NCI-H774 (cell line): ENCODE data around the gene SCN10A.

Experiments
- DNase-seq: peaks from one replicate; lab custom pipeline; 2025; lab: John Stamatoyannopoulos, UW

The SCN10A gene

GRCh38 chr3:38773528-38773927, 42.5 kb downstream of the SCN10A start:
- no peak for DNase-seq

- no peak for DNase-seq
Observed at GRCh38 chr3:38763569-38763968, 52.4 kb downstream of the SCN10A start.

GRCh38 chr3:38758557-38758956, 57.5 kb downstream of the SCN10A start:
- DNase-seq = no peak

- no peak for DNase-seq
Observed at GRCh38 chr3:38757721-38758120, 58.3 kb downstream of the SCN10A start.

- DNase-seq = no peak
Observed at GRCh38 chr3:38756892-38757291, 59.1 kb downstream of the SCN10A start.

- no peak for DNase-seq
Observed at GRCh38 chr3:38755130-38755529, 60.9 kb downstream of the SCN10A start.

- DNase-seq = no peak
Observed at GRCh38 chr3:38746641-38747040, 69.4 kb downstream of the SCN10A start.

- DNase-seq = no peak
Observed at GRCh38 chr3:38743043-38743442, 73.0 kb downstream of the SCN10A start.

- no peak for DNase-seq
Observed at GRCh38 chr3:38742550-38742949, 73.5 kb downstream of the SCN10A start.

GRCh38 chr3:38740537-38740936, 75.5 kb downstream of the SCN10A start:
- no peak for DNase-seq

- DNase-seq = no peak
Observed at GRCh38 chr3:38739931-38740330, 76.1 kb downstream of the SCN10A start.

GRCh38 chr3:38739396-38739689, 76.7 kb downstream of the SCN10A start:
- no peak for DNase-seq

- DNase-seq = peak; percentile 28
Observed at GRCh38 chr3:38738630-38739395, 77.2 kb downstream of the SCN10A start.

- no peak for DNase-seq
Observed at GRCh38 chr3:38731522-38731921, 84.5 kb downstream of the SCN10A start.

GRCh38 chr3:38730281-38730680, 85.7 kb downstream of the SCN10A start:
- DNase-seq = no peak

GRCh38 chr3:38728008-38728407, 88.0 kb downstream of the SCN10A start:
- no peak for DNase-seq

GRCh38 chr3:38726751-38727150, 89.3 kb downstream of the SCN10A start:
- DNase-seq = no peak

GRCh38 chr3:38725726-38726419, 90.1 kb downstream of the SCN10A start:
- DNase-seq = peak; percentile 6

- DNase-seq = no peak
Observed at GRCh38 chr3:38724392-38724736, 91.7 kb downstream of the SCN10A start.

GRCh38 chr3:38723569-38724391, 92.2 kb downstream of the SCN10A start:
- no peak for DNase-seq

GRCh38 chr3:38722781-38723568, 93.0 kb downstream of the SCN10A start:
- no peak for DNase-seq

- no peak for DNase-seq
Observed at GRCh38 chr3:38721207-38721772, 94.7 kb downstream of the SCN10A start.
